ENCODE results near the gene GNPTG.

DNA sequence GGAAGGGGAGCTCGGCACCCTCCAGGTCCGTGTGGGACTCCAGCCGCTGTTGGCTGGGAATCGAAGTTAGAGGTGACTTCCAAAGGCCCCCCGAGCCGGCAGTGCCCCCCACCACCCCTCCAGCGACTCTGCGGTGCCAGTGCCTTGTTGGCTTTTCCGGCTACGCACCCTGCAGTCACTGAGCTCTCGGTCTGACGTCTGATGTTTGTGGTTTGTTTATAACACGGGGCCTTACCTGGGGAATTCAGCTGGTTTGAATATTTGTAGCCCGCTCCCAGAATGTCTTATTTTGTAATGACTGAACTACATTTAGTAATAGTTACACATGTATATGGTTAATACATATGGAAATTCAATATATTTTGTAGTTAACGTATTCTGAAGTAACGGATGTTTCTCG is 25.3 kb upstream of the GNPTG start:
- TF ChIP-seq, protein P1, sequence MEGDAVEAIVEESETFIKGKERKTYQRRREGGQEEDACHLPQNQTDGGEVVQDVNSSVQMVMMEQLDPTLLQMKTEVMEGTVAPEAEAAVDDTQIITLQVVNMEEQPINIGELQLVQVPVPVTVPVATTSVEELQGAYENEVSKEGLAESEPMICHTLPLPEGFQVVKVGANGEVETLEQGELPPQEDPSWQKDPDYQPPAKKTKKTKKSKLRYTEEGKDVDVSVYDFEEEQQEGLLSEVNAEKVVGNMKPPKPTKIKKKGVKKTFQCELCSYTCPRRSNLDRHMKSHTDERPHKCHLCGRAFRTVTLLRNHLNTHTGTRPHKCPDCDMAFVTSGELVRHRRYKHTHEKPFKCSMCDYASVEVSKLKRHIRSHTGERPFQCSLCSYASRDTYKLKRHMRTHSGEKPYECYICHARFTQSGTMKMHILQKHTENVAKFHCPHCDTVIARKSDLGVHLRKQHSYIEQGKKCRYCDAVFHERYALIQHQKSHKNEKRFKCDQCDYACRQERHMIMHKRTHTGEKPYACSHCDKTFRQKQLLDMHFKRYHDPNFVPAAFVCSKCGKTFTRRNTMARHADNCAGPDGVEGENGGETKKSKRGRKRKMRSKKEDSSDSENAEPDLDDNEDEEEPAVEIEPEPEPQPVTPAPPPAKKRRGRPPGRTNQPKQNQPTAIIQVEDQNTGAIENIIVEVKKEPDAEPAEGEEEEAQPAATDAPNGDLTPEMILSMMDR (IDR thresholded peaks at IDR 0.05; ENCODE audit: low read depth, low read length), result no peak
- TF ChIP-seq EZH2phosphoT487 (IDR thresholded peaks at IDR 0.05; ENCODE audit: low read depth), result no peak

Measured in OCI-LY3 (cell line).